Uterus (tissue), 2 donors: Measurements from ENCODE around the gene GNS.

Source experiments
- POLR2A ChIP-seq, 2 donors: fragments of 450-650 bp; IDR thresholded peaks; one replicate each; pipeline ENCODE4 v1.6.1; 2016; ENCODE audit warnings: antibody characterized with exemption in 2 of 2, mild to moderate bottlenecking in 1 of 2, moderate library complexity in 1 of 2
- TF ChIP-seq, protein P1 (sequence below), 4 experiments: fragments of 200-600 bp in 2 of 4; fragments of 450-650 bp in 2 of 4; sonication (generic) in 2 of 4; IDR thresholded peaks; one replicate each; pipeline ENCODE4 v1.5.1; 2016 to 2019; ENCODE audit warnings: antibody characterized with exemption in 4 of 4, mild to moderate bottlenecking in 2 of 4, moderate library complexity in 1 of 4

DNA sequence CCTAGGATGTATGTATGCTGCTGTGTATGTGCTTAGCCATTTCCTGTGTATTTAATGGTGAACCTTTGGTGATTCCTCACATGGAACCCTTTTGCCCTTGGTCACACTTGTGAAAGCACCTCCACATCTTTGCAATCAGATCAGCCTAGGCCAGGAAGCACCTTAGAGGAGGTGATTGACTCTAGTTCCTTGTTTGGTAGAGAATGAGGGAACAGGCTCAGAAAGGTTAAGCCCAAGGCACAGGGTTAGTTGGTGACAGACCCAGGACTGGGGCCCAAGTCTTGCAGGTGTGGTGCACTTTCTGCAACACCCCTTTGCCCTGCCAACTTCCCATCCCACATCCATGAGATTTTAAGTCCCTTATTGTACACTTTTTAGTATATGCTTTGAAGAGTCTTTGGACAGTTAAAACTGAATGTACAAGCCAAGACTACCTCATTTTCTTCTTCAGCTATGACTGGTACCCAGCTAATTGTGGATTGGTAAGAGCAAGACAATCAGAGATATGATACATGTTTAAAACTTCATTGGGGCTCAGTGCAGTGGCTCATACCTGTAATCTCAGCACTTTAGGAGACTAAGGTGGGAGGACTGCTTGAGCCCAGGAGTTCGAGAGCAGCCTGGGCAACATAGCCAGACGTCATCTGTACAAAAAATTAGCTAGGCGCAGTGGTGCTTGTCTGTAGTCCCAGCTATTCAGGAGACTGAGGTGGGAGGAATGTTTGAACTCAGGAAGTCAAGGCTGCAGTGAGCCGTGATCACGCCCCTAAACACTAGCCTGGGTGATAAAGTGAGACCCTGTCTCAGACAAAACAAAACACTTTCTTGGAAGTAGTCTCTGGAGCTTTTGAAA is 77.8 kb downstream of the GNS start:
- TF ChIP-seq, protein P1, sequence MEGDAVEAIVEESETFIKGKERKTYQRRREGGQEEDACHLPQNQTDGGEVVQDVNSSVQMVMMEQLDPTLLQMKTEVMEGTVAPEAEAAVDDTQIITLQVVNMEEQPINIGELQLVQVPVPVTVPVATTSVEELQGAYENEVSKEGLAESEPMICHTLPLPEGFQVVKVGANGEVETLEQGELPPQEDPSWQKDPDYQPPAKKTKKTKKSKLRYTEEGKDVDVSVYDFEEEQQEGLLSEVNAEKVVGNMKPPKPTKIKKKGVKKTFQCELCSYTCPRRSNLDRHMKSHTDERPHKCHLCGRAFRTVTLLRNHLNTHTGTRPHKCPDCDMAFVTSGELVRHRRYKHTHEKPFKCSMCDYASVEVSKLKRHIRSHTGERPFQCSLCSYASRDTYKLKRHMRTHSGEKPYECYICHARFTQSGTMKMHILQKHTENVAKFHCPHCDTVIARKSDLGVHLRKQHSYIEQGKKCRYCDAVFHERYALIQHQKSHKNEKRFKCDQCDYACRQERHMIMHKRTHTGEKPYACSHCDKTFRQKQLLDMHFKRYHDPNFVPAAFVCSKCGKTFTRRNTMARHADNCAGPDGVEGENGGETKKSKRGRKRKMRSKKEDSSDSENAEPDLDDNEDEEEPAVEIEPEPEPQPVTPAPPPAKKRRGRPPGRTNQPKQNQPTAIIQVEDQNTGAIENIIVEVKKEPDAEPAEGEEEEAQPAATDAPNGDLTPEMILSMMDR (IDR thresholded peaks at IDR 0.05), result no peak
- TF ChIP-seq POLR2A (IDR thresholded peaks at IDR 0.05), result no peak
